SH-SY5Y (cell line): ENCODE measurements around the gene ENTPD2.

Experiments
- GATA2 ChIP-seq: IDR thresholded peaks from 2 replicates; pipeline ENCODE4 v1.6.1; 2011; ENCODE audit warnings: mild to moderate bottlenecking, low read depth, low read length
- GATA3 ChIP-seq: IDR thresholded peaks from 2 replicates; pipeline ENCODE4 v1.6.1; 2011; ENCODE audit warnings: low read depth, mild to moderate bottlenecking, low read length, moderate library complexity

The ENTPD2 gene

DNA sequence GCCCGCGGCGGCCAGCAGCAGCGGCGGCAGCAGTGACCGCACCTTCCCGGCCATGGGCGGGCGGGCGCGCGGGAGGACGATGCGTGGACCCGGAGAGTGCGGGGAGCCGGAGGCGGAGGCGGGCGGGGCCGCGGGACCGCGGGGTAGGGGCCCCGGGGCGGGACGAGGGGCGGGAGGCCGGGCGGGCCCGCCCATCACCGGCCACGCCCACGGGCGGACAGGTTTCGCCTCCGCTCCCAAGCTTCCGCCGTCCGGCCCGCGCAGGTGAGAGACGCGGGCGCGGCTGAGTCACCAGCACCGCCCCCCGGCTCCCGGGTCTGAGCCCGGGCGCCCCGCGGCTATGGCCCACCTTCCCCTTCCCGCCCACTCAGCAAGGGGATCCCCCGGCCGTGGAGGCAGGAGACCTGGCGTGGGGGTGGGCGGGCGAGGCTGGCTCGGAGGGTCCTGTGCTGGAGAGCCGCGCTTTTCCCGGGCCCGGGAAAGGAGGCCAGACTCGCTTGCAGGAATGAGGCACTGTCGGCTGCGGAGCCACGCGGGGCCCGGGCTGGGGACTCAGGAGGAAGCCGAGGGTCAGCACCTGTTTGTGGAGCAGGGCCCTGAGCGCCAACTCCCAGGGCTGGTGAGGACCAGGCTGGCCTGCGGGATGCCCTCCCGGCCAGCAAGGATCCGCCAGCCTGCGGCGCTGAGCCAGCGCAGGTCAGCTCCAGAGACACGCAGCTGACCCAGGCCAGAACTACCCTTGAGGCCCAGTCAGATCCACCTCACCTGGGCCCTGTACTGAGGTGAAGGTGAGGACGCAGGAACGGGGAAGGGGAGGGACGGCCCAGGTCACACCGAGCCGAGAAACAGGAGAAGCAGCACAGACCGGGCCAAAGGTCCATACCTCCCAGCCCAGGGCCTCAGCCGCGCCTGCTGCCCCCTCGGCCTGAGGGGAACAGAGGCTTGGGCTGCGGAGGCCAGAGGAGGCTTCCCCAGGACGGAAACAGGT is at the start of gene ENTPD2:
Gene ENTPD2, minus strand, starts transcription at position 118 of the 988 bp plus-strand sequence. Its CDS starts 64 bp downstream, at position 54.
- TF ChIP-seq GATA3 (no peak), GATA2 (no peak)

DNA sequence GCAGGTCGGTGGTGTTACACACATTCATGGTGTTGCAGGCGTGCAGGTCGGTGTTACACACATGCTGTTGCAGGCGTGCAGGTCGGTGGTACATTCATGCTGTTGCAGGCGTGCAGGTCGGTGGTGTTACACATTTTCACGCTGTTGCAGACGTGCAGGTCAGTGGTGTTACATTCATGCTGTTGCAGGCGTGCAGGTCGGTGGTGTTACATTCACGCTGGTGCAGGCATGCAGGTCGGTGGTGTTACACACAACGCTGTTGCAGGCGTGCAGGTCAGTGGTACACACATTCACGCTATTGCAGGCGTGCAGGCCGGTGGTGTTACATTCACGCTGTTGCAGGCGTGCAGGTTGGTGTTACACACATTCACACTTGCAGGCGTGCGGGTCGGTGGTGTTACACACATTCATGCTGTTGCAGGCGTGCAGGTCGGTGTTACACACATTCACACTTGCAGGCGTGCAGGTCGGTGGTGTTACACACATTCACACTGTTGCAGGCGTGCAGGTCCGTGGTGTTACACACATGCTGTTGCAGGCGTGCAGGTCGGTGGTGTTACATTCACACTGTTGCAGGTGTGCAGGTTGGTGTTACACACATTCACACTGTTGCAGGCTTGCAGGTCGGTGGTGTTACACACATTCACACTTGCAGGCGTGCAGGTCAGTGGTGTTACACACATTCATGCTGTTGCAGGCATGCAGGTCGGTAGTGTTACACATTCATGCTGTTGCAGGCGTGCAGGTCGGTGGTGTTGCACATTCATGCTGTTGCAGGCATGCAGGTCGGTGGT is 49.5 kb upstream of the ENTPD2 start:
- no peak for TF ChIP-seq GATA3
- no peak for TF ChIP-seq GATA2

DNA sequence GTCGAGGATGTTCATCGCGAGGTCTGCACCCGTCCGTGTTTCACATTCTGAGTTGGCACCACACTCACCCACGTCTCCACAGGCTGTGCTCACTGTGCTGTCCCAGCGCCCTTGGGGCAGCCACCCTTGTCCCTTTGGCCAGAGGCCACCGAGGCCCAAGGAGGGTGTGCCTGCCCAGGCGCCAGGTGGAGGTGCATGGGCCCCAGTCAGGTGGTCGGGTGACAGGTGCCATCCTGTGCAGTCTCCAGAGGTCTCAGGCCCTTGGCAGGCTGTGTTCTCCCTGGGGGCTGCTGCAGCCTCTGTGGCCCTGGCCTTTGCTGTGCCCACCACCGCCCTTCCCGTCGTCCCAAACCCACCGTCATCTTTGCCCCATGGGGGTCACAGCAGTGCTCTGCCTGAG is 45.4 kb upstream of the ENTPD2 start:
- TF ChIP-seq GATA2 (no peak), GATA3 (no peak)

DNA sequence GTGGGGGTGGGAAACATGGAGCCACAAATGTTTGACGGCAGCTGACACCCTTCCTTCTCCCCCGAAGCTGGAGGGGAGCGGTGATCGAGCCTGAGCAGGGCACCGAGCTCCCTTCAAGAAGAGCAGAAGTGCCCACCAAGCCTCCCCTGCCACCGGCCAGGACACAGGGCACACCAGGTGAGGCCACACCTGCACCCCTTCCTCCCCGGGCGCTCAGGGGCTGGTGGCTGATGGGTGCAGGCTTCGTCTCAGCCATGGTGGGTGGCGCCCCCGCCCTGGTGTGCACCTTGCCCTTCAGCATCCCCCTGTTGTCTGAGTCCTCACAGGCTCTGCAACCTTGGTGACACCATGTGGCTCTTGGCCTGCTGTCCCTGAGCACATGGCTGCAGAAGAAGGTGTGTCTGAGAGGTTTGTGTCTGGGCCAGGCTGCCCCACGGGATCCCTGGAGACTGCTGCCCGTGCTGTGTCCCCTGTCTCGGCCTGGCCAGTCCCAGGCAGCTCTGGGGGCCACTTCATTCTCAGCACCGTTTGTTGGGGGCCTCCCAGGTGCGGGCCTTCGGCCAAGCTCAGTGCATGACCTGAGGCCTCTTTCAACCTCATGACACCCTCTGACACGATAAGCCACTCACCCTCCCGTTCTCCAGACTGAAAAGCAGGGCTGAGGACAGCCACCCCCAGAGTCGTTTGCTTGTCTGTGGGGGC is 44.1 kb upstream of the ENTPD2 start:
- TF ChIP-seq GATA2 (no peak), GATA3 (no peak)

DNA sequence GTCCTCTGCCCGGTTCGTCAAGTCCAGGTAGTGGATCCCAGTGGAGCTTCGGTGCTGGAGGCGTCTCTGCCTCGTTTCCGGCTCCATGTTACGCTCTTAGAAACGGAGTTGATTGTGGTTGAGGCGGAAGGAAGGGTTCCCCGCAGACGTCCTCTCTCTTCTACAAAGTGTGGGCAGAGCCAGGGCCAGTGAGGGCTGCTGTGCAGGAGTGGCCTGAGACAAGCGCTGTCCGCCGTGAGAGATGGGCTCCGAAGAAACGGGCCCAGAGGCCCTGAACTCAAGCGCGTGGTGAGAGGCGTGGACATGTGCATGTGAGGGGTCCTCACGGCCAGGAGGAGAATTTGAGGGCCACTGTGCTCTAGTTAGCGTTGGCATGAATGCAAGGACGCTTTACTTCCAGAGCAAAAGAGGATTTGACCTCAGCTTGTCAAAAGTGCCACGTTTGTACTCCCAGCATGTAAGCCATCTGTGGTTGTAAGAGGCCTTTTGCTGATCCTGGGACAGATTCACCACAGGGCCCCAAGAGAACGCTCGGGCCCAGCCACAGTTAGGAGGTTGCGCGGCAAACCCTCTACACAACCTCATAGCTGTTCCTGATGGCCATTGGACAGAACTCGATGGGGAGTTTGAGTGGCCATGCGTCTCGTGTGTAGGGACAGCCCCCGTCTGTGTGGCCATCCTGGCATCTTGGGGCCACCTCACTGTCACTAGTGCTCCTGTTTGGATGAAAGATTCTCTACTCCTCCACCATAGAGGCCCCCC is 43.1 kb upstream of the ENTPD2 start:
- TF ChIP-seq GATA3: no peak
- TF ChIP-seq GATA2: no peak

DNA sequence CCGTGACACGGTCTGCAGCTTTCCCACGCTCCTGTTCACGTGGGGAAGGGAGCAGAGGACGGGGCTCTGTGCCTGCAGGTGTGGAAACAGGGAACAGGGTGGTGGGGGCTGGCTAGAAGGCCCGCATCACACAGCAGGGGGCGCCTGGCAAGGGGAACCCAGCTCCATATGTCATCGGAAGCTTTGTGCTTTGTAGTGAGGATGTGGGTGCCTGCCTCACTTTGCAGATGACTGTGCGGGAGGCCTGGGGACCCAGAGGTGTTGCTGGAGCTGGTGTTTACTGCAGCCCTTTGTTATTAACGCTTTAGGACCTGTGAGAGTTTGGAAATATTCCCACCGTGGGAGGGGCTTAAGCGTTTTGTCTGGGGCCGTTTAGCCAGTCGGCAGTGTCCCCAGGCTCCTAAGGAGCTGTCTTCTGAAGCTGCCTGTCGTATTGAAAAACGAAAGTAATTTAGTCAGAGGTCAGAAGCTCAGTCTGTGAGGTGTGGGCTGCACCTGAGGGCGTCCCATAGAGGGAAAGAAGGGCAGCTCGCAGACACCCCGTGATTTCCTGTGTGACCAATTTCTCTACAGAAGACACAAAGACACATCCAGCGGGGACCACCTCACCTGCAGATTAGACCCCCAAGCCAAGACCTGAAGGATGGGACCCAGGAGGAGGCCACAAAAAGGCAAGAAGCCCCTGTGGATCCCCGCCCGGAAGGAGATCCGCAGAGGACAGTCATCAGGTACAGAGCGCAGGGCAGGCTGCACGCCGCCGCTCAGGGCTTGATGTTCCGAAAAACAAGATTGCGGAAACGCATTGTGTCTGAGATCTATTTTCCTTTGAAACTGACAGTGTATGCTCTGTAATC is 42.0 kb upstream of the ENTPD2 start:
- TF ChIP-seq GATA2 (no peak), GATA3 (no peak)

DNA sequence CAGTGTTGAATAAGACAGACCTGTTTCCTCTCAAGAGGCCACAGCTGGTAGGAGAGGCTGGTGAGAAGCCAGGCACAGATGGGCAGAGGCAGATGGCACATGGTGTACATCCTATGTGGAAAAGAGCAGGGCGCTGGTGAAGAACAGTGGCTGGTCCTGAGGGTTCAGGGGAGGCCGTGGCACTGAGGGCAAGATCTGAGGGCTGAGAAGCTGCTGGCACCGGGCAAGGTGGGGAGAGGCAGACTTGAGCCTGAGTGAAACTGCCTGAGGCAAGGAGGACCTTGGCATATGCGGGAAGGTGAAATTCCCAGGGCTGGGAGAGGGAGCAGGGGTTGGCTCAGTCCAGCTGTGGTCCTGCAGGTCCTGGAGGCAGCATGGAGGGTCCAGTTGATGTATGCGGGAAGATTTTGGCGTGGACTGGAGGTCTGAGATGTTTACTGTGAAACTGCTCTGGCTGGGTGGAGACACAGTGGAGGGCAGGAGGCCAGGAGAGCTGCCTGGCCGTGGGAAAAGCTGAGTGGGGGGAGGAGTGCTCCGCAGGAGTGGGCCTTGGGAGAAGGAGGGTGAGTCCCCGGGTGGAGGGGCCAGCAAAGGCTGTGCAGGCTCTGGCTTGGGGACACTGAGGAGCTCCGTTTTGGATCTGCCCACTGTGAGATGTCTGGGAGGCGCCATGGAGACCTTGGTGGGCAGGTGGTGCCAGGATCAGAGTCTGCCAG is 35.5 kb upstream of the ENTPD2 start:
- TF ChIP-seq GATA3 (no peak), GATA2 (no peak)

DNA sequence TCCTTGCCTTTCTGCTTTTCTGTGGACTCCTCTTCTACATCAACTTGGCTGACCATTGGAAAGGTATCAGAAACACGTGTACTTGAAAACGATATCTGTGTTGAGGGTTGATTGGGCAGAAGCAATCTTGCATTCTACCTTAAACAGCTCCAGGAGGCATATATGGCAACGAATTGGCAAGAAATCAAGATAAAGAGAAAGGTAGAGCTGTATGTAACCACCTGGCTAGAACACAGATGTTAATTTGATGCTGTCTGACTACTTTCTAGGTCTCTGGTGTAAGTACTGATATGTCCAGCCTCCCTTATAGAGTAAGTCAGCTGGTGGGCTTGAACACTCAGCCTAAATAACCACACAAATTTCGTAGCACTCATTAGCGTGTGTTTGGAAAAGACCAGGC is 34.3 kb upstream of the ENTPD2 start:
- TF ChIP-seq GATA2 (no peak), GATA3 (no peak)

DNA sequence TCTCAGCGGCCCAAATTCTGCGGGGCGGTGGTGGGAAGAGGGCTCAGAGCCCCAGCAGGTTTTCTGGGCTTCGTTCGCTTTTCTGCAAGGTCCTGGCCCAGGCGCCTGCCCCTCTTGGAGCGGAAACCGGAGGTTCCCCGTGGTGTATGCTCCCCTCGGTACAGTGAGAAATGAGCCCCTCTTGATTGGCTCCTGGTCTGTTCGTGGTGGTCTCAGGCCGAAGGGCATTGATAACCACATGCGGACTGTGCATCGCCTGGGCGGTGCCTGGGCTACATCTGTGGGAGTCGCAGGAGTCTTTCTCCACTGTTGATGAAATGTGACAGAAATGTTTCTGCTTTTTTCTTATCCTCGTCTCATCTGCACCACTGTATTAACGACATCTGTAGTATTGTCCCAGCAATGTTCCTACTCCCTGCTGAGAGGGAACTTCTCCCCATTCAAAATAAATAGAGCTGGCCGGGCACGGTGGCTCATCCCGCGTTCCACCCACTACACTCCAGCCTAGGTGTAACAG is 33.6 kb upstream of the ENTPD2 start:
- TF ChIP-seq GATA2 (peak; percentile 64), GATA3 (no peak)

DNA sequence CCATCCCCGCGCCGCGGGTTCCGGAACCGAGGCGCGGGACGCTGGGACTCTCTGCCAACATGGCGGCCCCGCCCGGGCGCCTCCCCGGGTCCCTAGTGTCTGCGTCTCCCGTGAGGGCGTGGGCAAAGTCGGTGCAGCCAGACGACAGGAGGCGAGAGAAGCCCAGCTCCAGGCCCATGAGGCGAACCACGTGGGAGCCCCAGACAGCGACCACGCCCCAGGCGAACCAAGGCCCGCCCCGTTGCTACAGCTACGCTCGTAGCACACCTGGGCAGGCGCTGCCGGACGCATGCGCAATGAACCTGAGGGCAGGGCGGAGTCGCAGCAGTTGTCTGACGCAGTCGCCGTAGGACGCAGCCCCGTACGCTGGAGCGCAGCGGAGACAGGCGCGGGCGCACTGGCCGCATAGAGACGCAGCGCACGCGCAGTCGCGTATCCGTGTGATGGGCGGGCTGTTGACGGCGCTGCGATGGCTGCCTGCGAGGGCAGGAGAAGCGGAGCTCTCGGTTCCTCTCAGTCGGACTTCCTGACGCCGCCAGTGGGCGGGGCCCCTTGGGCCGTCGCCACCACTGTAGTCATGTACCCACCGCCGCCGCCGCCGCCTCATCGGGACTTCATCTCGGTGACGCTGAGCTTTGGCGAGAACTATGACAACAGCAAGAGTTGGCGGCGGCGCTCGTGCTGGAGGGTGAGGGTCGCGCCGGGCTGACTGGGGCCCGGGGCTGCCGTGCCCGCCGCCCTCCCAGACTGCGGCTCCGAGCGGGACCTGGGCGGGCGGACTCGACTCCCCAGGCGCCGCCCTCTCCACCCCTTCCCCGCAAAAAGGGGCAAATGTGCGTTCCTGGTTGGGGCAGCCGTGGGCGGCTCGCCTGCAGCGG is 32.9 kb upstream of the ENTPD2 start, which contains the start of gene MAN1B1:
Gene MAN1B1, plus strand, starts transcription at position 455 of the 878 bp plus-strand sequence. Its CDS starts 15 bp downstream, at position 470.
- TF ChIP-seq GATA3: no peak
- TF ChIP-seq GATA2: no peak

DNA sequence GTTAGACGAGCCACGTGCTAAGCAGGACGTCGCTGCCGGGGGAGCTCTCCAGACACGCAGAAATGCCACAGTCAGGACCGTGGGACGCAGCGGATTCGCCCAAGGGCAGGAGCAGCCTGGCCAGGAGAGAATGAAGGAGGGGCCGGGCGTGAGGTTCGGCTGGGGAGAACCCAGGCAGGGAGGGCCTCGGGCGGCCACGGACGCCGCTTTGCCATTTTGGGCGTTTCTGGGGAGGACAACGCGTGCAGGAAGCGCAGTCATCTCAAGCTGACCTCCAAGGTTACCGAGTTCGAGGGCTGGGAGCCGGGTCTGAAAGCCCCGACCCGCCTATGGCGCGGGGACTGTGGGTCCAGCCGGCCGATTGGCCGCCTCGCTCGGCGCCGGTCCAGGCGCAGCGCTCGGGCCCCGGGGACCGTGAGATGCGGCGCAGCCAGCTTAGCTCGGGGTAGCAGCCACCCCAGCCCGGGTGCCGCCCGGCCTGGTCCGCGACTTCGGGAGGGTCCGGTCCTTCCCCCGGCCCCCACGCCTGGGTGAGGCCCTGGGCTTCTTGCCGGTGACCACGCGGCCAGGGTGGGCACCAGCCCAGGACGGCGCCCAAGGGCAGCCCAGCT is 32.2 kb upstream of the ENTPD2 start:
- no peak for TF ChIP-seq GATA3
